Activated T-helper 2 cell treated with anti-CD3 and anti-CD28 coated beads, Interferon-gamma antibody, Interleukin-2, Interleukin-4, amounts not matched to agents 10 μg/mL and 5 μg/mL and 100 μg/mL, durations not matched to agents 14 hours and 24 hours and 36 hours (primary cell): ENCODE data around the gene HASPIN. TPM values are rescaled to one million over a fixed set of nuclear protein-coding genes. Genes with fewer than 3 reads are reported as not detected.
A peak's percentile ranks its signal among the peaks of the same experiment; 100 is the strongest.

Experiments
- DNase-seq: peaks from one replicate; pipeline ENCODE4 v3.0.0; 2021; ENCODE audit warnings: low spot score
- H3K27ac Mint-ChIP-seq: one replicate; pipeline ENCODE4 v1.8.0; 2021; ENCODE audit warnings: mixed read lengths
- H3K27me3 Mint-ChIP-seq: one replicate; pipeline ENCODE4 v1.8.0; 2021; ENCODE audit warnings: low read depth, mixed read lengths
- H3K36me3 Mint-ChIP-seq: one replicate; pipeline ENCODE4 v1.8.0; 2021; ENCODE audit warnings: low read depth, mixed read lengths
- H3K4me1 Mint-ChIP-seq: one replicate; pipeline ENCODE4 v1.8.0; 2021; ENCODE audit warnings: low read depth, mixed read lengths
- H3K4me3 Mint-ChIP-seq: one replicate; pipeline ENCODE4 v1.8.0; 2021; ENCODE audit warnings: low read depth, mild to moderate bottlenecking, moderate library complexity, mixed read lengths
- H3K9me3 Mint-ChIP-seq: one replicate; pipeline ENCODE4 v1.8.0; 2021; ENCODE audit warnings: mixed read lengths
- intact Hi-C: fragments of 100-400 bp; cut with micrococcal nuclease; formaldehyde crosslinking; loops from one replicate; pipeline ENCODE4 v1.15.1; 2023
- total RNA-seq: library from RNA; stranded (reverse); gene quantifications from 2 replicates; pipeline ENCODE4 v1.2.3, GENCODE V29; 2022

The HASPIN gene
- total RNA-seq, 1 donor from 2014 or later: 23.4 TPM

DNA sequence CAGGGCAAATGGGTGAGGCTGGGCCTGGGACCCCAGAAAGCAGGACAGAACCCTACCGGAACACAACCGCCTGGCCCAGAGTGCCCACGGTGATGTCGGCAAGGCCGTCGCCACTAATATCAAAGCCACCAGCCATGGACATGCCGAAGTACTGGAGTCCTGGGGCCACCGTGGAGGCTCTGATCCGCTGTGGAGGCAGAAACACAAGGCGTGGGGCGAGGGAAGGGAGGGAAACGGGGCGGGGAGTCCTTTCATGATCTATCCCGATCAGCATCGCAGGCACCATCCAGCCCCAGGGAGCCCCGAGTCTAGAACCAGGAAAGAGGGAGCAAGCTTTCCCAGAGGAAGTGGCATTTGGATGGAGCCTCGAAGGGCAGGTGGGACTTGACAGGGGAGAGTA is 26.6 kb downstream of the HASPIN start:
- intact Hi-C loops: no loop called here
- no peaks in the 10 kb centered on the region for H3K9me3 Mint-ChIP-seq
- no peak overlapping the region for H3K4me3 Mint-ChIP-seq
- H3K36me3 Mint-ChIP-seq: no peaks in the 10 kb centered on the region
- DNase-seq: no peak
- H3K4me1 Mint-ChIP-seq: peaks cover 24% of the 10 kb centered on the region
- H3K27me3 Mint-ChIP-seq: no peaks in the 10 kb centered on the region
- no peak overlapping the region for H3K27ac Mint-ChIP-seq

DNA sequence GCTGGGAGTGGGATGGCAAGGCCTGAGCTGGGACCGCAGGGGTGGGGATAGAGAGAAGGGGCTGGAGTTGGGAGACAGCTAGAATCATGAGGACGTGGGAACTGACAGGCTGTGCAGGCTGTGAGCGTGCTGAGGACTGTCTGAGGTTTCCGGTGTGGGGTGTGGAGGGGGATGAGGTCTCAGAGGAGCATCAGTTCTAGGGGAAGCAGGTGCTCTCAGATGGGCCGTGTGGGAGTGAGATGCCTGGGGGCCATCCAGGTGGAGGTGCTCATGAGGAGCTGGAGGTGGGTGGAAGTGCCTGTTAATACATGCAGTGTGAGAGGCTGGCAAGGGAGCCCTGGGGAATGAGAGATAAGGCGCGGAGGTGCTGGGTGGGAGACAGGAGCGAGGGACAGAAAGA is 27.2 kb downstream of the HASPIN start:
- intact Hi-C loops: no loop called here
- H3K4me1 Mint-ChIP-seq: peaks cover 27% of the 10 kb centered on the region
- no peaks in the 10 kb centered on the region for H3K9me3 Mint-ChIP-seq
- no peaks in the 10 kb centered on the region for H3K27me3 Mint-ChIP-seq
- DNase-seq: peak; percentile 46
- H3K36me3 Mint-ChIP-seq: no peaks in the 10 kb centered on the region
- peak overlapping the region; percentile 67 for H3K4me3 Mint-ChIP-seq
- peak overlapping the region; percentile 73 for H3K27ac Mint-ChIP-seq

DNA sequence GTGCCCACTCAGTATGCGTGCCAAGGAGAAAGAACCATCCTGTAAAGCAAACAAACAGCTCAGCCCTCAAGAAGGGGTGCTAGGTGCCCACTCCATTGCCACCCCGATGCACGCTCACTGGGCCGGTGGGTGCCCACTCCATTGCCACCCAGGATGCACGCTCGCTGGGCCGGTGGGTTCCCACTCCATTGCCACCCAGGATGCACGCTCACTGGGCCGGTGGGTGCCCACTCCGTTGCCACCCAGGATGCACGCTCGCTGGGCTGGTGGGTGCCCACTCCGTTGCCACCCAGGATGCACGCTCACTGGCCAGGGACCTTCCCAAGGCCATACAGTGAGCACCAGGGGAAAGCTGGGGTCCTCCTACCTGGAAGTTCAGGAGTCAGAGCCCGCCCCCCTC is 28.1 kb downstream of the HASPIN start:
- H3K4me3 Mint-ChIP-seq: no peak overlapping the region
- no peaks in the 10 kb centered on the region for H3K27me3 Mint-ChIP-seq
- peaks cover 27% of the 10 kb centered on the region for H3K4me1 Mint-ChIP-seq
- intact Hi-C loops: no loop called here
- no peak for DNase-seq
- no peak overlapping the region for H3K27ac Mint-ChIP-seq
- no peaks in the 10 kb centered on the region for H3K9me3 Mint-ChIP-seq
- no peaks in the 10 kb centered on the region for H3K36me3 Mint-ChIP-seq

DNA sequence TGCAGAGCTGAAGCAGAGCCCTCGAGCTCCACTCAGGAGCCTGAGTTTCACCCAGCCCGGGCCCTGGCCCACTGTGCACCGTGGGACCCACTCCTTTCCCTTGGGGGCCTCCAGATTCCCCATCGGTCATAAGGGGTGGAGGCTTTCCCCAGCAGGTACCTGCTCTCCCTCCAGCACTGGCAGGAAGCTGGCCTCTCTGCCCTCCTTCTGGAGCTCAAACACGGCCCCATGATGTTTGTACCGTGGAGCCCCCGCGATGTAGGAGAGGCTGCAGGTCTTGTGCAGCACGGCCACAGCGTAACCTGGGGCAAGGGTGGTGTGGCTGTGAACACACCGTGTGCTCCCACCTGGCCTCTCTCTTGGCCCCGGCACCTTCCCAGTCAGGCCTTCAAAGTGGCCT is 29.9 kb downstream of the HASPIN start:
- H3K36me3 Mint-ChIP-seq: no peaks in the 10 kb centered on the region
- H3K27ac Mint-ChIP-seq: no peak overlapping the region
- peaks cover 24% of the 10 kb centered on the region for H3K4me1 Mint-ChIP-seq
- no peaks in the 10 kb centered on the region for H3K9me3 Mint-ChIP-seq
- no peak for DNase-seq
- H3K27me3 Mint-ChIP-seq: no peaks in the 10 kb centered on the region
- no peak overlapping the region for H3K4me3 Mint-ChIP-seq
- intact Hi-C loops: no loop called here

DNA sequence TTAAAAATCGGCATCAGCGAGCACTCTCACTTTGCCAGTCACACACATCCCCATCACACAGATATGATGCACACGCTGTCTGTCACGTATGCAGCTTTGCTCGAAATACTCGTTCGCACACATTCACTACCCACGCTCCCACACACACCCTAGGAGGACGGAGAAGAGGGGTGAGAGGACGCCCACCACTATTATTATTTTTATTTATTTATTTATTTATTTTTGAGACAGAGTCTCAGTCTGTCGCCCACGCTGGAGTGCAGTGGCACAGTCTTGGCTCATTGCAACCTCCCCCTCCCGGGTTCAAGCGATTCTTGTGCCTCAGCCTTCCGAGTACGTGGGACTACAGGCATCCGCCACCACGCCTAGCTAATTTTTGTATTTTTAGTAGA is 30.4 kb downstream of the HASPIN start:
- H3K4me3 Mint-ChIP-seq: no peak overlapping the region
- no peaks in the 10 kb centered on the region for H3K9me3 Mint-ChIP-seq

DNA sequence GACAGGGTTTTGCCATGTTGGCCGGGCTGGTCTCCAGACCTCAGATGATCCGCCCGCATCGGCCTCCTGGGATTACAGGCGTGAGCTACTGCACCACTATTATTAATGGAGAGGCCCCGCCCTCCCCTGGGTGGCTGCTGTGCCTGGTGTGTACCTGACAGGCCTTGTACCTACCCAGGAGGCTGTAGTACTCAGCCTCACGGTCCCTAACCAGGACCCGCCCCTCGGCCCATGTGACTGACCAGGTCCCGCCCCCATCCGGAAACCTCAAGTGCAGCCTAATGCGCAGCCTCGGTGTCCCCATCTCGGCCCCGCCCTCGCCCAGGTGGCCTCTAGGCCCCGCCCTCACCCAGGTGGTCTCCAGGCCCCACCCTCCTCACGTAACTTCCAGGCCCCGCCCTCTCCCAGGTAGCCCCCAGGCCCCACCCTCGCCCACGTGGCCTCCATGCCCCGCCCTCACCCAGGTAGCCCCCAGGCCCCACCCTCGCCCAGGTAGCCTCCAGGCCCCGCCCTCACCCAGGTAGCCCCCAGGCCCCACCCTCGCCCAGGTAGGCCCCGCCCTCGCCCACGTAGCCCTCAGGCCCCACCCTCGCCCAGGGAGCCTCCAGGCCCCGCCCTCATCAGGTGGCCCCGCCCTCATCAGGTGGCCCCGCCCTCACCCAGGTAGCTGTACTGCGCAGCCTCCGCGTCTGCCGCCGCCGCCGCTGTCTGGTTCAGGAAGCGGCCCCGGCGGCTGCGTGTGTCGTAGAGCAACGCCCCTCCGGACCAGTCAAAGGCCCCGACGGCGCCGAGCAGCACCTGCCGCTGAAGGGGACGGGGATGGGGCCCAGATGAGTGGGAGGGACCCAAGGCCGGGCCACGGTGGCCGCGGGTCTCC is 31.0 kb downstream of the HASPIN start:
- H3K27me3 Mint-ChIP-seq: no peaks in the 10 kb centered on the region
- intact Hi-C loops: no loop called here
- no peak overlapping the region for H3K27ac Mint-ChIP-seq
- H3K4me3 Mint-ChIP-seq: no peak overlapping the region
- H3K9me3 Mint-ChIP-seq: peaks cover 3% of the 10 kb centered on the region
- H3K36me3 Mint-ChIP-seq: peaks cover 6% of the 10 kb centered on the region
- peaks cover 18% of the 10 kb centered on the region for H3K4me1 Mint-ChIP-seq
- DNase-seq: peak; percentile 40

More for the DNA sequence above, 30.4 kb downstream of the HASPIN start:
- intact Hi-C loops: no loop called here
- Mint-ChIP-seq H3K27me3 (no peaks in the 10 kb centered on the region), H3K36me3 (peaks cover under 1% of the 10 kb centered on the region), H3K4me1 (peaks cover 19% of the 10 kb centered on the region), H3K27ac (no peak overlapping the region)
- no peak for DNase-seq

DNA sequence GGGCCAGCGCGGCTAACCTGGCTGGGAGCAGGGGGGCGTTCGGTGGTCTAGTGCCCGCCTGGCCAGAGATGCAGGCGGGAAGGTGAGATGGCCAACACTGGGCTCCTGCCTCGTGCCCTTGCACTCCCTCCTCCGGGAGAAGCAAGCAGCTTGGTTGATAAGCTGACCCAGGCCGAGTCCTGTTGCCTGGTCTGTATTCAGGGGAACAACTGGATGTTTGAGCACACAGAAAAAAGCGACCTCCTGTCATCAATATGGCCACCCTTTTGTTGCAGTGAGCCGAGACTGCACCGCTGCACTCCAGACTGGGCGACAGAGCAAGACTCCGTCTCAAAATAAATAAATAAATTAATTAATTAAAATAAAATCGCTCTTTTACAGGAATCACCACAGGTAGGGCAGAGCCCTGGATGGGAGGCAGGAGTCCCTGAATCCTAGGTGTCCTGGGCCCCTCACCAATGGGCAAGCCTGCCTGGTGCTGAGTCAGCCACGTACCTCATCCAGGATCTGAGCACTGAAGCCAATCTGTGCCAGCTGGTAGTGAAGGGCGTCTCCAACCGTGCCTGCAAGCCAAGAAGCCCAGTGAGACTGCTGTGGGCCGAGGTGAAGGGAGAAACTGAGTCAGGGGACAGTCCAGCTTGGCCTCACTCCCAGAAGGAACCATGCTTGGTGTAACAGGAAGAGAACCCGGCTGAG is 31.8 kb downstream of the HASPIN start:
- Mint-ChIP-seq H3K27ac (peak overlapping the region; percentile 40), H3K36me3 (peaks cover 12% of the 10 kb centered on the region), H3K4me3 (no peak overlapping the region), H3K4me1 (peaks cover 15% of the 10 kb centered on the region), H3K27me3 (no peaks in the 10 kb centered on the region), H3K9me3 (peaks cover 8% of the 10 kb centered on the region)
- intact Hi-C loops: no loop called here
- no peak for DNase-seq

DNA sequence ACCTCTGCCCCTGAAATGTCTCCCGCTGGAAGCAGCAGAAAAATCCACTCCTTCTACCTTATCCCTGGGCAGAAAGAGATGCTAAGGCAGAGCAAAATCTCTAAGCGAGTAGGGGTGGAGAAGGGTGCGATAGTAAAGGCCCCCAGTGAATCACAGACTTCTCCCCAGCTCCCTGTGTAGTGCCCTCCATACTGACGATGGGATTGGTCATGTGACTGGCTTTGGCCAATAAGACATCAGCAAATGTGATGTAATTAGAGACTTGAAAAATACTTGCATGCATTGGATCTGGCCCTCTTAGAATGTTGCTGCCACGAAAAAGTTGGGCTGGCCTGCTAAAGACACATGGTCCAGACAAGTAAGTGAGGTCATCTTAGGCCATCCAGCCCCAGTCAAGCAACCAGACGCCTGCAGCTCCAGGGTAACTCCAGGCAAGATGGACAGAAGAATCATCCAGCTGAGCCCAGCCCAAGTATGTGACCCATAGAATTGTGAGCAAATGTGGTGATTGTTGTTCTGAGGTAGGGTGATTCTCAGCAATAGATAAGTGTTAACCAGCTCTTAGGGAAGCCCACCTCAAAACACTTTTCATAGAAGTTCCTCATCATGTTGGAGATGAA is 36.0 kb downstream of the HASPIN start:
- Mint-ChIP-seq H3K27ac (no peak overlapping the region), H3K4me1 (peaks cover 25% of the 10 kb centered on the region), H3K36me3 (peaks cover 22% of the 10 kb centered on the region), H3K27me3 (no peaks in the 10 kb centered on the region), H3K4me3 (no peak overlapping the region), H3K9me3 (peaks cover 15% of the 10 kb centered on the region)
- intact Hi-C loops: no loop called here
- DNase-seq: no peak

DNA sequence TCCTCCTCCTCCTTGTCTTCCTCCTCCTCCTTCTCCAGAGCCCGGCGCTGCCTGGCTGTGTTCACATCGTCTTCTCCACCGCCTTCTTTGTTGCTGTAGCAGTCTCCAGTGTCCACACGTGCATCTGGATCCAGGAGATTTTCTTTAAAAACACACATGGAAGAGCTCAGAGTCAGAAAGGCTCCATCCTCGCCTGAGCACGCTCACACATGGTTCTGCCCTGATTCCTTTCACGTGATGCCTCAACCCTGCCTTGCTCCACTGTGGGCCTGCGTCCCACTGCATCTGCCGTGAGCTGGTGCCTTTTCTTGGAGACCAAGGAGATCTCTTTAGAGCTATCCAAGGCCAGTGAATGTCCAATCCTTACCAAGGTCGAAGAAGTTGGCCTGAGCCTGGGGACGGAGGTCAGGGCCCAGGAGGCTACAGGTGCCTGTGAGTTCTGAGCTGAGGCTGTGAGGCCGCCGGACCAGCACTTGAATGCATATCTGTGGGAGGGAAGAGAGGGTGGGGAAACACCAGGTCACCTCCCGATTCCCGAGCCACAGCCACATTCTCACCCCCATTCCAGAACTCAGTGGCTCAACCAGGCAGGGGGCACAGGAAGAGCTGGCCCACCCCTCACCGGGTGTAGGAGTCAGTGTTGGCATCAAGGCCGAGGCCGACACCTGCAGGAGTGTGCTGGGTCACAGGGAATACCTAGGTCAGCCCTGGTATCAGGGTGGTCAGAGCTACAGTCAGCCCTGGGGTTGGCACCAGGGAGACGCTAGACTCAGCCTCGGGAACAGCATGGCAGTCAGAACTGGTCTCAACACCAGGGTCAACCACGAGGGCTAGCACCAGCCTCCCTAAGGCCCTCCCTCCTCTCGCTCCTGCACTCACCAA is 37.6 kb downstream of the HASPIN start:
- peaks cover 15% of the 10 kb centered on the region for H3K9me3 Mint-ChIP-seq
- H3K4me1 Mint-ChIP-seq: peaks cover 34% of the 10 kb centered on the region
- peaks cover 22% of the 10 kb centered on the region for H3K36me3 Mint-ChIP-seq
- no peak for DNase-seq
- H3K27ac Mint-ChIP-seq: no peak overlapping the region
- intact Hi-C loops: no loop called here
- no peak overlapping the region for H3K4me3 Mint-ChIP-seq
- no peaks in the 10 kb centered on the region for H3K27me3 Mint-ChIP-seq

DNA sequence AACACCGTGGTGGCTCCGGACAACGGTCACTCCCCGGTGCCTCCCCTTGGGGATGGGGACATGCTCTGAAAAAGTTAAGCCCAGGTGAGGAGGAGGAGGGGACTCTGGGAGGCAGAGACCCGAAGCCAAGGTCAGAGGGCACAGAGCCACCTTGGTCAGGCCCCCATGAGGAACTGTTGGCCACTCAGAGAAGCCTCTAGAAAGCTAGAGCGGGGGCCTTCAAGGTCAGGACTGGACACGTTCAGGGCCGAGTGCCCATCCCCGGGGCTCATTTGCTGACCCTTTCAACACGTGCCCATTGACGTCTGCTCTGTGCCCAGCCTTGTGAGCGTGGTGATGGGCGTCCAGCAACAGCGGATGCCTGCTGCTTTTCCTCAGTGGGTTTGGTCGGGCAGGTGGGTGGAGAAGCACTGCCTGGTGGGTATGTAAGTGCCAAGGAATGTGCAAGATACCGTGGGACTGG is 38.2 kb downstream of the HASPIN start:
- no peaks in the 10 kb centered on the region for H3K27me3 Mint-ChIP-seq
- no peak overlapping the region for H3K27ac Mint-ChIP-seq
- H3K9me3 Mint-ChIP-seq: peaks cover 18% of the 10 kb centered on the region
- H3K4me3 Mint-ChIP-seq: no peak overlapping the region
- H3K36me3 Mint-ChIP-seq: peaks cover 25% of the 10 kb centered on the region
- DNase-seq: no peak
- peaks cover 39% of the 10 kb centered on the region for H3K4me1 Mint-ChIP-seq
- intact Hi-C loops: no loop called here

DNA sequence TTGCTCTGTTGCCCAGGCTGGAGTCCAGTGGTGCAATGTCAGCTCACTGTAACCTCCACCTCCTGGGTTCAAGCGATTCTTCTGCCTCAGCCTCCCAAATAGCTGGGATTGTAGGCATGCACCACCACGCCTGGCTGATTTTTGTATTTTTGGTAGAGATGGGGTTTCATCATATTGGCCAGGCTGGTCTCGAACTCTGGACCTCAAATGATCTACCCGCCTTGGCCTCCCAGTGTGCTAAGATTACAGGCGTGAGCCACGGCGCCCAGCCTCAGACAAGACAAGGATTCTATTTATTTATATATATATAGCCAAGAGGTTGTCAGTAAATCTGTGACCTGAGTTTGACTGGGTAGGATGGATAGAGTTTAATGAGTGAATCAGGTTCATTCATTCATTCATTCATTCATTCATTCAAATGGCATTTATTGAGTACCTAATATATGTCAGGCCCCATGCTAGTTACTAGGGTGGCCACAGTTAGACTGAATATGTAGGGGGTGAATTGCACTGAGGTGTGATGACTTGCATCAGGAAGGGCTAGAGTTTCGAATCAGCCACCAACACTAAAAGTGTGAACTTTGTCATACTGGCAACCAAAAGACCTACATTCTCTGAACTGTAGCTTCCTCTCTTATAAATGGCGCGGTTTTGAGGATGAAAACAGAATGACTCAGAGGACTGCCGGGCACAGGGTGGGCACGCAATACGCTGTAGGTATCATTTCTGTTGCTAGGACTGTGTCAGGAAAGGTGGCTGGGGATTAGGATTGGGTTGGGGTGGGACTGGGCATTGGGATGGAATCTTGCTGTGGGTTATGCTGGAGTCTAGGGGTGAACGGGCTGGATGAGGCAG is 39.4 kb downstream of the HASPIN start:
- peak; percentile 24 for DNase-seq
- H3K36me3 Mint-ChIP-seq: peaks cover 31% of the 10 kb centered on the region
- H3K4me3 Mint-ChIP-seq: peak overlapping the region; percentile 64
- H3K9me3 Mint-ChIP-seq: peaks cover 22% of the 10 kb centered on the region
- H3K4me1 Mint-ChIP-seq: peaks cover 42% of the 10 kb centered on the region
- peak overlapping the region; percentile 91 for H3K27ac Mint-ChIP-seq
- intact Hi-C loops: loop anchor here (1.0 kb wide), 1 partner anchor 52 kb away; no protein-coding TSS in a partner anchor
- no peaks in the 10 kb centered on the region for H3K27me3 Mint-ChIP-seq
